ENCODE results near the gene PHKG1. TPM values are rescaled to one million over a fixed set of nuclear protein-coding genes. Genes with fewer than 3 reads are reported as not detected.

PHKG1 gene
- total and polyA plus RNA-seq, 2 donors (not counting 1 experiment from before 2014, with no cell fraction given), result 0.23 to 1.3 TPM

DNA sequence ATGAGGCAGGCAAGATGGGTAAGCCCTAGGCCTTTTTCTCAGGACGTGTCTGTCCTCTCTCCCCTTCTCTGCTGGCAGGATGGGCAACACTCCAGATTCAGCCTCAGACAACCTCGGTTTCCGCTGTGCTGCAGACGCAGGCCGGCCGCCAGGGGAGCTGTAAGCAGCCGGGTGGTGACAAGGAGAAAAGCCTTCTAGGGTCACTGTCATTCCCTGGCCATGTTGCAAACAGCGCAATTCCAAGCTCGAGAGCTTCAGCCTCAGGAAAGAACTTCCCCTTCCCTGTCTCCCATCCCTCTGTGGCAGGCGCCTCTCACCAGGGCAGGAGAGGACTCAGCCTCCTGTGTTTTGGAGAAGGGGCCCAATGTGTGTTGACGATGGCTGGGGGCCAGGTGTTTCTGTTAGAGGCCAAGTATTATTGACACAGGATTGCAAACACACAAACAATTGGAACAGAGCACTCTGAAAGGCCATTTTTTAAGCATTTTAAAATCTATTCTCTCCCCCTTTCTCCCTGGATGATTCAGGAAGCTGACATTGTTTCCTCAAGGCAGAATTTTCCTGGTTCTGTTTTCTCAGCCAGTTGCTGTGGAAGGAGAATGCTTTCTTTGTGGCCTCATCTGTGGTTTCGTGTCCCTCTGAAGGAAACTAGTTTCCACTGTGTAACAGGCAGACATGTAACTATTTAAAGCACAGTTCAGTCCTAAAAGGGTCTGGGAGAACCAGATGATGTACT, 13.1 kb downstream of the PHKG1 start:
- no peak overlapping the region for H3K9ac ChIP-seq (ENCODE audit: insufficient read depth, low read length)
- no peak overlapping the region for H3K27ac ChIP-seq (ENCODE audit: insufficient read depth, low read length)
- H3K4me2 ChIP-seq (ENCODE audit: extremely low read depth, insufficient read depth, low read length), result no peak overlapping the region
- no peaks in the 10 kb centered on the region for H3K27me3 ChIP-seq (ENCODE audit: control insufficient read depth, insufficient read depth, low read length)
- DNase-seq (ENCODE audit: low read depth in 2 of 2), result peak; percentile 73 to 79
- no peaks in the 10 kb centered on the region for H3K9me3 ChIP-seq (ENCODE audit: control insufficient read depth, insufficient read depth, low read depth, low read length)
- no peak overlapping the region for H2AFZ ChIP-seq (ENCODE audit: low read length)
- H3K36me3 ChIP-seq (ENCODE audit: control insufficient read depth, insufficient read depth, low read length), result peaks cover 9% of the 10 kb centered on the region
- no peak overlapping the region for H3K4me3 ChIP-seq (replicated peaks in 1 of 4; ENCODE audit: control extremely low read depth in 1 of 4, insufficient read depth in 1 of 4, low read depth in 3 of 4, low read length in 4 of 4)
- H3K79me2 ChIP-seq (ENCODE audit: control insufficient read depth, insufficient read depth, low read length), result no peaks in the 10 kb centered on the region
- no peaks in the 10 kb centered on the region for H4K20me1 ChIP-seq (ENCODE audit: control insufficient read depth, extremely low read depth, insufficient read depth, low read length)
- TF ChIP-seq EZH2 (IDR thresholded peaks at IDR 0.05; ENCODE audit: low read length, missing control alignments) (no peak), CTCF (conservative IDR thresholded peaks at IDR 0.05 in 1 of 2, IDR thresholded peaks at IDR 0.05 in 1 of 2; ENCODE audit: low read depth in 1 of 2, low read length in 2 of 2) (peak; percentile 78 to 95)
- no peaks in the 10 kb centered on the region for H3K4me1 ChIP-seq (ENCODE audit: control insufficient read depth, extremely low read depth, insufficient read depth, low read length)

DNA sequence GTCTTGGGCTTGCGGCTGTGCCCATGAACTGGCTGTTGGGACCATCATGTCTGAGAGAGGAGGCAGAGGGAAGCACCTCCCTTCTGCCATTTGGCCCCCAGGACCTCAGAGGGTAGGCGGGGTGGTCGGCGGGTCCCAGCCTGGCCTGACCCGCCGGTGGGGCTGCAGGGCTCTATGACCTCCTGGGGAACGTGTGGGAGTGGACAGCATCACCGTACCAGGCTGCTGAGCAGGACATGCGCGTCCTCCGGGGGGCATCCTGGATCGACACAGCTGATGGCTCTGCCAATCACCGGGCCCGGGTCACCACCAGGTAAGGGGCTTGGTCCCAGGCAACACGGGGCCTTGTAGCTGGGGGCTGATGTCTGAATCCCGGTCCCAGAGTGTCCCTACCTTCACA, 14.6 kb downstream of the PHKG1 start:
- Histone ChIP-seq H3K27ac (ENCODE audit: insufficient read depth, low read length) (no peak overlapping the region), H3K36me3 (ENCODE audit: control insufficient read depth, insufficient read depth, low read length) (peaks cover 10% of the 10 kb centered on the region), H4K20me1 (ENCODE audit: control insufficient read depth, extremely low read depth, insufficient read depth, low read length) (no peaks in the 10 kb centered on the region), H2AFZ (ENCODE audit: low read length) (no peak overlapping the region), H3K4me2 (ENCODE audit: extremely low read depth, insufficient read depth, low read length) (no peak overlapping the region), H3K9me3 (ENCODE audit: control insufficient read depth, insufficient read depth, low read depth, low read length) (no peaks in the 10 kb centered on the region), H3K79me2 (ENCODE audit: control insufficient read depth, insufficient read depth, low read length) (no peaks in the 10 kb centered on the region), H3K4me1 (ENCODE audit: control insufficient read depth, extremely low read depth, insufficient read depth, low read length) (no peaks in the 10 kb centered on the region), H3K27me3 (ENCODE audit: control insufficient read depth, insufficient read depth, low read length) (no peaks in the 10 kb centered on the region), H3K4me3 (replicated peaks in 1 of 4; ENCODE audit: control extremely low read depth in 1 of 4, insufficient read depth in 1 of 4, low read depth in 3 of 4, low read length in 4 of 4) (no peak overlapping the region), H3K9ac (ENCODE audit: insufficient read depth, low read length) (no peak overlapping the region)
- no peak for TF ChIP-seq EZH2 (IDR thresholded peaks at IDR 0.05; ENCODE audit: low read length, missing control alignments)
- TF ChIP-seq CTCF (conservative IDR thresholded peaks at IDR 0.05 in 1 of 2, IDR thresholded peaks at IDR 0.05 in 1 of 2; ENCODE audit: low read depth in 1 of 2, low read length in 2 of 2), result no peak
- DNase-seq (ENCODE audit: low read depth in 2 of 2), result no peak

DNA sequence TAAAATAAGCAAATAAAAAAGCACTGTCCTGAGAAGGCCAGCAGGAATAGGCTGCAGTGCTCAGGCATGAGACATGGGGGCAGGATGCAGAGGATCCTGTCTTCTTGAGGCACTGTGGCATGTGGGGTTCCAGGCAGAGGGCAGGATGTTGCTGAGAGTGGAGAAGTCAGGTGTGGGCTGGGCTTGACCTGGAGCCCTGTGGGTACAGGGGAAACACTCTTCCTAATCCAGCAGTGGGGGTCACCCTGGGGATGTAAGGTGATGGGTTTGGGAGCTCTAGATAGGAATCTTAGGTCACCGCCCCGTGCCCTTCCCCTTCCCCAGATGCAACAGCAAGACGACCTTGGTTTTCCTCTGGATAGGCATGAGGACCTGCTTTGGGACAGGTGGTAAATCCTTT, 15.1 kb downstream of the PHKG1 start:
- no peaks in the 10 kb centered on the region for H3K79me2 ChIP-seq (ENCODE audit: control insufficient read depth, insufficient read depth, low read length)
- H3K36me3 ChIP-seq (ENCODE audit: control insufficient read depth, insufficient read depth, low read length), result peaks cover 10% of the 10 kb centered on the region
- no peaks in the 10 kb centered on the region for H3K4me1 ChIP-seq (ENCODE audit: control insufficient read depth, extremely low read depth, insufficient read depth, low read length)
- H2AFZ ChIP-seq (ENCODE audit: low read length), result no peak overlapping the region
- TF ChIP-seq CTCF (conservative IDR thresholded peaks at IDR 0.05 in 1 of 2, IDR thresholded peaks at IDR 0.05 in 1 of 2; ENCODE audit: low read depth in 1 of 2, low read length in 2 of 2), result no peak
- no peak for TF ChIP-seq EZH2 (IDR thresholded peaks at IDR 0.05; ENCODE audit: low read length, missing control alignments)
- no peaks in the 10 kb centered on the region for H3K27me3 ChIP-seq (ENCODE audit: control insufficient read depth, insufficient read depth, low read length)
- DNase-seq (ENCODE audit: low read depth in 2 of 2), result no peak
- H4K20me1 ChIP-seq (ENCODE audit: control insufficient read depth, extremely low read depth, insufficient read depth, low read length), result no peaks in the 10 kb centered on the region
- H3K4me2 ChIP-seq (ENCODE audit: extremely low read depth, insufficient read depth, low read length), result no peak overlapping the region
- H3K9ac ChIP-seq (ENCODE audit: insufficient read depth, low read length), result no peak overlapping the region
- no peak overlapping the region for H3K27ac ChIP-seq (ENCODE audit: insufficient read depth, low read length)
- no peak overlapping the region for H3K4me3 ChIP-seq (replicated peaks in 1 of 4; ENCODE audit: control extremely low read depth in 1 of 4, insufficient read depth in 1 of 4, low read depth in 3 of 4, low read length in 4 of 4)
- no peaks in the 10 kb centered on the region for H3K9me3 ChIP-seq (ENCODE audit: control insufficient read depth, insufficient read depth, low read depth, low read length)

Data from fibroblast of lung (primary cell).